ENCODE data around the gene MMEL1.

The MMEL1 gene

GRCh38 chr1:2642560-2643413, 10.0 kb upstream of the MMEL1 start:
- peak; percentile 94 for DNase-seq

GRCh38 chr1:2642131-2642559, 9.3 kb upstream of the MMEL1 start:
- no peak for DNase-seq

GRCh38 chr1:2641381-2642130, 8.7 kb upstream of the MMEL1 start:
- DNase-seq, result no peak

- no peak for DNase-seq
Measured at GRCh38 chr1:2640626-2641025, 7.8 kb upstream of the MMEL1 start.

DNA sequence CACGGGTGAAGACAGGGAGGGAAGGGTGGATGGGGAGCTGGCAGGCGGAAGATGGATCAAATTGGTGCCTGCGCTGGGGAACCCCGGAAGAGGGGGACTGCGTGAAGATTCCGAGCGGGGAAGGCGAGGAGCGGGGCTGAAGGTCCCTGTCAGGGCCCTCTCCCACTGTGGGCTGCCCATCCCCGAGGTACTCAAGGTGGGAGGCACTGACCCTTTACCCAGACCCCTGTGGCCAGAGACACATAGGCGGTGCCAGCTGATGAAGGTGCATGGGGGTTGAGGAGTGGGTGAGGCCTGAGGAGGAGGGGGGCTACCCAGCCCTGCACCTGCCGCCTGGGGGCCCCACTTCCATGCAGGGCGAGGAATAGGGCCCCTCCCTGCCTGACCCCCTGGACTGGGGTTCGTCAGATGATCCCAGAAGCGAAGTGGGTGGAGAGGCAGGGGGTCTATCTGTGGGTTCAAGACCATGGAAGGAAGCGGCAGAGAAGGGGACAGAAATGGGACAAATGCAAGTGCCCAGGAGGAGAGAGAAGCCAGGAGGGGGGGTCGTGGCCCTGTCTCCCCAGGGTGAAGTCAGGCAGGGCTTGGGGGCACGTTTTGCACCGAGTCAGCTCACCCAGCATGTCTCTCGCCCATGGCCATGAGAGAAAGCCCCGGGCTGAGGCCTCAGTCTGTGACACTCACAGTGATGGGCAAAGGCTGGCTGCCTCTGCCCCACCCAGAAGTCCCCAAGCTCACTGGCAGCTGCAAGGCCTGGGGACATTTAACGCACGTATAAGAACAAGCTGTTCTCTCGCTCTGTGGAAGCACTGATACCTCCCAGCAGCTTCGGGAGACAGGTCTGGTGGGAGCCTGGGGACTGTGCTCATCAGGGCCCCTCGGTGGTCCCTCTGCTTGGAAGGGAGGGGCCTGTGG, 7.0 kb upstream of the MMEL1 start:
- DNase-seq, result no peak

DNA sequence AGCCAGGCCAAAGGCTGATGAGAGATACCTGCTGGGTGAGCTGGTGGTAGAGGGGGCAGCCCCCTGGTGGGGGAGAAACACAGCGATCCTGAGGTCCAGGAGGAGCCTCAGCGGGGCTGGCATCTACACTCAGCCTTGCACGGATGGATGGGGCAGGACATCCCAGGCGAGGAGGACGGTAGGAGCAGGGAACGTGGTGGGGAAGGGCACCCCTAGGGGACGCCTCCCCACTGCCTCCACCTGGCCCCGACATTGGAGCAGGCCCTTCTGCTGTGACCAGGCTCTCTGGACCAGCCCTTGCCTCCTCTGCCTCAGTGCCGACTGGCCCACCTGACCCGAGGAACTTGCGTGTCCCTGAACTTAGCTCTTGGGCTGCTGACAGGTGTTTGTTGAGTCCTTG, 6.4 kb upstream of the MMEL1 start:
- no peak for DNase-seq

DNA sequence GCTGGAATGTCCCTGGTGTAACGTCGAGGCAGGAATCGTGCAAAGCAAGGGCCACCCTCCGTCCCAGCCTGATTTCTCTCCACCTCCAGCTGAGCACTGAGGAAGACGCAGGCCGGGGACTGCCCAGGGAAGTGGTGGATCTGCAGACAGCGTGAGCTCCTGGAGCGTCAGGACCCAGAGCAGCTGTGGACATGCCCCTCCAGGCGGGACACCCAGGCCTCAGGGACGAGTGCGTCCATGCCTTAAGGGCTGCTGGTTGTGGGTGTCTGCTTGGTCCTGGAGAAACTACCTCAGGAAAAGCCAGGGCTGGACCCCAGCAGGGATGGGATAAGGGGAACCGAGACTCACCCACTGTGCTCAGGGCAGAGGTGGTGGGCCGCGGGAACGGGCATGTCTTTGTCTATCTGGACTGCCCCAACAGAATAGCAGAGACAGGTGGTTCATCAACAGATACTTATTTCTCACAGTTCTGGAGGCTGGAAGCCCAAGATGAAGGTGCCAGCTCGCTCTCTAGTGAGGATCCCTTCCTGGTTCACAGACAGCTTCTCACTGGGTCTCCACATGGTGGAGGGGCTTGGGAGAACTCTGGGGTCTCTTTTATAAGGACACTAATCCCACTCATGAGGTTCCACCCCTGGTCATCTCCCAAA, 5.8 kb upstream of the MMEL1 start:
- no peak for DNase-seq

DNA sequence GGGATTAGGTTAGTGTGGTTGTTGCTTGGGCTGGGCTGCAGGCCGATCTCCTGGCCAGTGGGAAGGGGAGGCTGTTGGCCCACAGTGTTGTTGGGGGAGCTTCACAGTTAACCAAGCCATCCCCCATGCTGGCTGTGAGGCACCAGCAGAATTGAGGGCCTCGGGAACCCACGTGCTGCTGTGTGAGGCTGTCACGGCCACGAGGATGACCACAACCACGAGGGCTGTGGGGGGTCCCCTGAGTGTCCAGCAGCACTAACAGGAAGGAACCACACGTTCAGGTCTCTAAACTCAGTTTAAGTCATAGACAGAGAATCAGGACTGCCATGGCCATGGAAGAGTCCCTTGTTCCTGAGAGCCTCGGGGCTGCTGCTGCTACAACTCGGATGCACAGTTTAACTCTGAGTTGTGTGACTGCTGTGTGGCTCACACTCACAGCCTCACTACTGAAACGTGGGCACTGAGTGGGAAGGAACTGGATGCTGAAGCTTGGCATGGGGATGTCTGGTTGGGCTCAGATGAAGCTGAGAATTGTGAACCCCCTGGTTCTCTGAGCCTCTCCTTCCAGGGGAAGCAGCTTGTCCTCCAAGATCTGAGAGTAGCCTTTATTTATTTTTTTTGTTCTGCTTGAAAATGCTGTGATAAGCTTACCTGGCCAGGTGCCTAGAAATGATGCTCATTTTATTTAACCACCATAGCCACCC, 4.8 kb upstream of the MMEL1 start:
- no peak for DNase-seq

- no peak for DNase-seq
Measured at GRCh38 chr1:2636733-2637132, 3.9 kb upstream of the MMEL1 start.

GRCh38 chr1:2635361-2636010, 2.7 kb upstream of the MMEL1 start:
- no peak for DNase-seq

- no peak for DNase-seq
Measured at GRCh38 chr1:2633936-2634491, 1.2 kb upstream of the MMEL1 start.

DNA sequence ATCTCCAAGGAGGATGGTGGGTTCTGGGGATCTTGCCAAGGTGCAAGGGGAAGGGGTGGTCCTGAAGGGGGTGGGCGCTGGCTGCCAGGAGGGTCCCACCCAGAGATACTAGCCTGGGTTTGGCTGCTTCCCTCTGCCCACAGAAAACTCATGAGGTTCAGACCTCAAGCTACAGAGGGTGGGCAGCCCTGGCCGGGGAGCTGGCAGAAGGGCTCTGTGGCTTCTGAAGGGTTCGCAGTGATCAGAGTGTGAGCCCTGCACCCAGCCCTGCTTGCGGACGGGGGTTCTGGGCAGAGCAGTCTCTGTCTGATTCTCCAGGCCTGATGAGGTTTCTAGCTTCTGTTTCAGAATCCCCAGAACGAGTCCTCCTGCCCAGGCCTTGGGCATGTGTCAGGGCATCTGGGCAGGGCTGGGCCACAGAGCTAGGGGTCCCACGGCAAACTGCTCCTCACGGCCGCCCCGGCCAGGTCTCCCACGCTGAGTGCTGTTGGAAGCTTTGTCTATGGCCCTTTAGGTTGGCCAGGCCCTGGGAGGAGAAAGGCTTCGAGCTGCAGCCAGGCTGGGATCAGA, 635 bp upstream of the MMEL1 start:
- no peak for DNase-seq

GRCh38 chr1:2632051-2632430, 775 bp downstream of the MMEL1 start:
- DNase-seq, result no peak

- no peak for DNase-seq
Measured at GRCh38 chr1:2631136-2632050, 1.4 kb downstream of the MMEL1 start.

GRCh38 chr1:2630498-2631135, 2.2 kb downstream of the MMEL1 start:
- DNase-seq, result no peak

DNA sequence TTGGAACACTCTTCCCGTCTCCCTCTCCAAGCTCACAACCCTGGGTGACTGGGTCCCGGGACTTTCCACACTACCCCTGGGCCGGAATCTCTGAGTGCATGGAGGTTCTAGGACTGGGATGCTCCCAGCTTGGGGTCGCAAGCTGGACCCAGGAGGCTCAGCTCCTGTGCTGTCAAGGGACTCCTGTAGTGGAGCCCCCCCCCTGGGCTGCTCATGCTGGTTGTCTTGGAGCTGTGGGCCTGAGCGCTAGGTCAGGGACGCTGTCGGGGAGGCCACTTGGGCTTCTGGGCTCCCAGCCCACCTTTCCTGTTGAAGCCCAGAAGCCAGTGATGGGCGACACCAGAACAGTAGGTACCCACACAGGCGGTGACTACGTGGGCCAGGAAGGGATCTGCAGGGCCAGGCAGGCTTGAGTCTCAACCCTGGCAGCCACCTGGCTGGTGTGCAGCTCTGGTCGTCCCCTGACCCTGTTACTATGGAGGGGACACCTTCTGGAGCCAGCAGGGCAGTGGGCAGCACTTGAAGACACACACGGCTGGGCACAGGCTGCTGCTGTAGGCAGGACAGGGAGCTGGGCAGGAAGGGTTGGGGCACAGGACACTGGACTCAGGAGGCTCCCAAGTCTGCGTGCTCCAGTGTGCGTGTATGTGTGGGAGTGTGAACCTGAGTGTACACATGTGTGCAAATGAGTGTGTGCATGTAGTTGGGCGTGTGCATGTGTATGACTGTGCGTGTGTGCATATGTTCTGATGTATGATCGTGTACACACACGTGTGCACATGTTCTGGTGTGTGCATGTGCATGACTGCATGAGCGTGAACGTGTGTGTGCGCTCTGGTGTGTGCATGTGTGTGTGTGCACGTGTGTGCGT, 3.0 kb downstream of the MMEL1 start:
- no peak for DNase-seq

GRCh38 chr1:2628933-2629626, 3.7 kb downstream of the MMEL1 start:
- DNase-seq, result no peak
